H1 (cell line): ENCODE results near the gene PXDC1. TPM values are rescaled to one million over a fixed set of nuclear protein-coding genes. Genes with fewer than 3 reads are reported as not detected.

ENCODE experiments used
- CTCF ChIA-PET: fragments of 300-600 bp; sonication (Branson Sonifier 250); formaldehyde crosslinking; loops from one replicate; lab custom pipeline; 2021; ENCODE audit not compliant: partially characterized antibody; lab: Charles Lee
- POLR2A ChIA-PET: fragments of 300-600 bp; sonication (Branson Sonifier 250); formaldehyde crosslinking; loops from one replicate; lab custom pipeline; 2021; ENCODE audit warnings: inconsistent platforms; ENCODE audit not compliant: partially characterized antibody; lab: Charles Lee
- DNase-seq, 2 experiments: peaks; one replicate each; pipeline versions ENCODE4 v3.0.0 to v3.0.0-alpha.2; 2010 to 2022; ENCODE audit warnings: low spot score in 2 of 2, low read depth in 1 of 2, mixed read lengths in 1 of 2
- FAIRE-seq: peaks from 2 replicates; lab custom pipeline; 2011; peaks lifted over from hg19 to GRCh38; lab: Jason Lieb, UNC
- H2AFZ ChIP-seq: 2 replicates; pipeline ENCODE4 v1.8.1; 2012; ENCODE audit warnings: low read length, inconsistent platforms
- H2AK5ac ChIP-seq: 2 replicates; pipeline ENCODE4 v1.6.1; 2013; ENCODE audit warnings: low read depth, low read length
- H2BK120ac ChIP-seq: replicated peaks from 2 replicates; pipeline ENCODE3; 2013; ENCODE audit warnings: low read depth, low read length, inconsistent platforms
- H2BK12ac ChIP-seq: 2 replicates; pipeline ENCODE4 v1.6.1; 2013; ENCODE audit warnings: low read depth, low read length
- H2BK15ac ChIP-seq: 2 replicates; pipeline ENCODE4 v1.6.1; 2013; ENCODE audit warnings: low read length
- H2BK20ac ChIP-seq: 2 replicates; pipeline ENCODE4 v1.6.1; 2013; ENCODE audit warnings: low read length
- H2BK5ac ChIP-seq: 2 replicates; pipeline ENCODE4 v1.6.1; 2013; ENCODE audit warnings: low read depth, low read length
- H3K14ac ChIP-seq: 2 replicates; pipeline ENCODE4 v1.6.1; 2013; ENCODE audit warnings: inconsistent platforms; ENCODE audit not compliant: insufficient read length
- H3K18ac ChIP-seq: 2 replicates; pipeline ENCODE4 v1.6.1; 2013; ENCODE audit warnings: low read length; ENCODE audit errors: extremely low read depth
- H3K23ac ChIP-seq: 2 replicates; pipeline ENCODE4 v1.6.1; 2013; ENCODE audit warnings: inconsistent platforms; ENCODE audit not compliant: insufficient read length
- H3K23me2 ChIP-seq: 2 replicates; pipeline ENCODE4 v1.6.1; 2013; ENCODE audit warnings: low read depth, low read length
- H3K27ac ChIP-seq: 2 replicates; pipeline ENCODE4 v1.6.1; 2011; ENCODE audit warnings: low read depth, low read length, inconsistent platforms
- H3K27me3 ChIP-seq, 4 experiments: replicated peaks in 1 of 4; 1 replicate in 1 of 4; 2 replicates in 3 of 4; pipeline versions ENCODE4 v1.6.1 to v1.8.1; 2011 to 2013; ENCODE audit warnings: low read length in 3 of 4, mild to moderate bottlenecking in 3 of 4, inconsistent platforms in 2 of 4, mixed read lengths in 2 of 4, moderate library complexity in 1 of 4; ENCODE audit not compliant: control insufficient read depth in 3 of 4, insufficient read depth in 3 of 4; ENCODE audit errors: extremely low read depth in 1 of 4
- H3K36me3 ChIP-seq, 4 experiments: 2 replicates each; pipeline versions ENCODE4 v1.6.1 to v1.8.1; 2011 to 2013; ENCODE audit warnings: mild to moderate bottlenecking in 4 of 4, low read length in 3 of 4, moderate library complexity in 2 of 4, control low read depth in 1 of 4, inconsistent platforms in 1 of 4; ENCODE audit not compliant: insufficient read depth in 4 of 4, control insufficient read depth in 2 of 4
- H3K4ac ChIP-seq: replicated peaks from 2 replicates; pipeline ENCODE3; 2013; ENCODE audit warnings: low read length, low read depth, mixed read lengths, inconsistent platforms; ENCODE audit not compliant: insufficient read length
- H3K4me1 ChIP-seq, 4 experiments: replicated peaks in 1 of 4; 1 replicate in 1 of 4; 2 replicates in 3 of 4; pipeline versions ENCODE4 v1.6.1 to v1.8.1; 2011 to 2013; ENCODE audit warnings: low read length in 3 of 4, inconsistent platforms in 2 of 4, mixed read lengths in 1 of 4; ENCODE audit not compliant: insufficient read depth in 4 of 4, control insufficient read depth in 3 of 4
- H3K4me2 ChIP-seq, 2 experiments: 2 replicates each; pipeline versions ENCODE4 v1.6.1 to v1.8.1; 2011 to 2013; ENCODE audit warnings: low read depth in 2 of 2, low read length in 2 of 2, control low read depth in 1 of 2, inconsistent platforms in 1 of 2, mild to moderate bottlenecking in 1 of 2; ENCODE audit not compliant: insufficient read depth in 1 of 2
- H3K4me3 ChIP-seq, 4 experiments: fragments of 200-600, 300-600 bp in 1 of 4; sonication (generic), shearing (Covaris generic), sonication (Bioruptor Twin) in 1 of 4; 2 replicates each; pipeline versions ENCODE4 v1.5.1 to v1.8.1; 2011 to 2016; ENCODE audit warnings: low read length in 4 of 4, low read depth in 3 of 4, control low read depth in 2 of 4, inconsistent platforms in 2 of 4, mild to moderate bottlenecking in 2 of 4, mixed read lengths in 1 of 4, moderate library complexity in 1 of 4; ENCODE audit not compliant: insufficient read depth in 2 of 4; ENCODE audit errors: extremely low read depth in 1 of 4
- H3K56ac ChIP-seq: replicated peaks from 2 replicates; pipeline ENCODE3; 2013; ENCODE audit warnings: low read depth, mild to moderate bottlenecking, mixed read lengths, low read length, inconsistent platforms; ENCODE audit not compliant: insufficient read length
- H3K79me1 ChIP-seq: 2 replicates; pipeline ENCODE4 v1.6.1; 2013; ENCODE audit warnings: low read depth, low read length, control low read depth
- H3K79me2 ChIP-seq, 2 experiments: 2 replicates each; pipeline versions ENCODE4 v1.6.1 to v1.8.1; 2012 to 2013; ENCODE audit warnings: low read length in 2 of 2, mild to moderate bottlenecking in 2 of 2, inconsistent platforms in 1 of 2; ENCODE audit not compliant: insufficient read depth in 2 of 2, control insufficient read depth in 1 of 2
- H3K9ac ChIP-seq, 4 experiments: replicated peaks in 1 of 4; 1 replicate in 1 of 4; 2 replicates in 3 of 4; pipeline versions ENCODE4 v1.6.1 to v1.8.1; 2011 to 2013; ENCODE audit warnings: low read depth in 3 of 4, low read length in 3 of 4, control low read depth in 2 of 4, mild to moderate bottlenecking in 2 of 4, moderate library complexity in 2 of 4, inconsistent platforms in 1 of 4; ENCODE audit errors: extremely low read depth in 1 of 4
- H3K9me3 ChIP-seq, 2 experiments: 2 replicates each; pipeline versions ENCODE4 v1.6.1 to v1.8.1; 2012 to 2013; ENCODE audit warnings: mild to moderate bottlenecking in 2 of 2, moderate library complexity in 2 of 2, control low read depth in 1 of 2, inconsistent platforms in 1 of 2, low read depth in 1 of 2, low read length in 1 of 2, mixed read lengths in 1 of 2; ENCODE audit not compliant: insufficient read depth in 2 of 2
- H4K20me1 ChIP-seq, 2 experiments: replicated peaks in 1 of 2; 2 replicates each; pipeline versions ENCODE3 to v1.8.1; 2011 to 2013; ENCODE audit warnings: inconsistent platforms in 2 of 2, low read length in 2 of 2, mild to moderate bottlenecking in 1 of 2; ENCODE audit not compliant: insufficient read depth in 2 of 2, control insufficient read depth in 1 of 2
- H4K5ac ChIP-seq: 2 replicates; pipeline ENCODE4 v1.6.1; 2013; ENCODE audit warnings: low read length, low read depth, mixed read lengths, inconsistent platforms; ENCODE audit not compliant: insufficient read length
- H4K8ac ChIP-seq: 2 replicates; pipeline ENCODE4 v1.8.0; 2013; ENCODE audit warnings: mild to moderate bottlenecking, moderate library complexity, low read length, inconsistent platforms; ENCODE audit not compliant: insufficient read depth; ENCODE audit errors: extremely low read depth
- H4K91ac ChIP-seq: replicated peaks from 2 replicates; pipeline ENCODE3; 2013; ENCODE audit warnings: low read length, mixed read lengths, inconsistent platforms; ENCODE audit not compliant: insufficient read length
- CEBPB ChIP-seq: IDR thresholded peaks from 2 replicates; pipeline ENCODE4 v1.6.1; 2012; ENCODE audit warnings: low read depth, low read length
- CREB1 ChIP-seq: IDR thresholded peaks from 2 replicates; pipeline ENCODE4 v1.6.1; 2012; ENCODE audit warnings: inconsistent platforms
- EP300 ChIP-seq, 2 experiments: IDR thresholded peaks; 1 replicate in 1 of 2; 2 replicates in 1 of 2; pipeline ENCODE4 v1.6.1; 2011 to 2012; ENCODE audit warnings: low read depth in 2 of 2, low read length in 2 of 2, mild to moderate bottlenecking in 2 of 2, borderline replicate concordance in 1 of 2, inconsistent platforms in 1 of 2, moderate library complexity in 1 of 2
- POLR2A ChIP-seq, 2 experiments: IDR thresholded peaks; 1 replicate in 1 of 2; 2 replicates in 1 of 2; pipeline ENCODE4 v1.6.1; 2011; ENCODE audit warnings: low read depth in 2 of 2, low read length in 2 of 2, mild to moderate bottlenecking in 2 of 2; ENCODE audit errors: control extremely low read depth in 1 of 2
- SIRT6 ChIP-seq: IDR thresholded peaks from one replicate; pipeline ENCODE4 v1.7.1; 2012; ENCODE audit warnings: low read length, inconsistent platforms
- TBP ChIP-seq: IDR thresholded peaks from 2 replicates; pipeline ENCODE4 v1.6.1; 2011; ENCODE audit warnings: low read depth, low read length, improper control_type of control experiment
- WGBS, 2 experiments: shearing (Covaris generic) in 1 of 2; methylation state at CpG; one replicate each; pipeline versions ENCODE4 v1.1.6 to v1.1.7; 2013 to 2015; ENCODE audit warnings: low lambda C conversion rate in 2 of 2, mixed read lengths in 2 of 2, inconsistent platforms in 1 of 2, low coverage in 1 of 2, missing lambda C conversion rate in 1 of 2; ENCODE audit not compliant: insufficient replicate concordance in 2 of 2, insufficient coverage in 1 of 2, insufficient read length in 1 of 2; ENCODE audit errors: extremely low coverage in 1 of 2, missing lambda C conversion rate in 1 of 2; 5-methylcytosine and 5-hydroxymethylcytosine counted together
- polyA plus RNA-seq, 7 experiments: library from polyadenylated mRNA; depleted of rRNA in 3 of 7; stranded (reverse) in 5 of 7; unstranded in 2 of 7; fragments of >200 nt in 5 of 7; fragments of 200-250 nt in 2 of 7; gene quantifications; 1 replicate in 5 of 7; 2 replicates in 1 of 7; 4 replicates in 1 of 7; pipeline versions ENCODE4 v1.2.1 to v1.2.3, GENCODE V29; 2011 to 2013; ENCODE audit warnings: missing spikeins in 2 of 7, mixed read lengths in 2 of 7
- total RNA-seq: library from RNA; stranded (reverse); fragmentation: NEBNext Ultra II Directional; extraction: Animal tissue kit (Norgen Biotek cat#: 25700); gene quantifications from 2 replicates; pipeline ENCODE4 v1.2.1, GENCODE V29; 2021

PXDC1 gene
- total and polyA plus RNA-seq, 2 of the 8 experiments (the other 6 are each of a cell fraction or from before 2014, with no cell fraction given): 1.7 to 2.0 TPM

- H4K91ac ChIP-seq: no peak overlapping the region
- no peak for DNase-seq
- H4K8ac ChIP-seq: no peak overlapping the region
- no peak overlapping the region for H2BK15ac ChIP-seq
- H3K27me3 ChIP-seq: no peaks in the 10 kb centered on the region
- no peaks in the 10 kb centered on the region for H3K36me3 ChIP-seq
- H3K79me1 ChIP-seq: no peaks in the 10 kb centered on the region
- WGBS, 2 experiments: 90% methylated on average over 11 of the region's 11 CpGs; no CpG with 5 or more reads in 1 of the 2 experiments
- no peaks in the 10 kb centered on the region for H3K9me3 ChIP-seq
- peaks cover 0 to 6% (median 2%) of the 10 kb centered on the region in 4 experiments; a peak in 4 of 7 replicates for H3K4me1 ChIP-seq
- no peak overlapping the region for H2AFZ ChIP-seq
- H2BK12ac ChIP-seq: no peak overlapping the region; the same call in 1 of the 2 replicates
- no peak overlapping the region for H3K4me3 ChIP-seq
- no peak overlapping the region for H3K14ac ChIP-seq
- no peaks in the 10 kb centered on the region for H3K79me2 ChIP-seq
- no peak overlapping the region for H3K18ac ChIP-seq
- no peak overlapping the region for H3K4ac ChIP-seq
- H2BK20ac ChIP-seq: no peak overlapping the region
- H4K20me1 ChIP-seq: no peaks in the 10 kb centered on the region
- no peak for FAIRE-seq
- no peak overlapping the region for H4K5ac ChIP-seq
- no peak overlapping the region for H3K9ac ChIP-seq
- no peak overlapping the region for H3K27ac ChIP-seq
- H2BK120ac ChIP-seq: no peak overlapping the region
- ChIA-PET CTCF (interaction anchor here (0.9 to 9.0 kb wide), 9 partner anchors 14 to 447 kb away, joined by 3 to 58 read pairs (median 3); no protein-coding TSS in a partner anchor), POLR2A (no interaction called here)
- no peak overlapping the region for H3K23ac ChIP-seq
- H2AK5ac ChIP-seq: no peak overlapping the region
- H2BK5ac ChIP-seq: no peak overlapping the region
- H3K4me2 ChIP-seq: no peak overlapping the region
- H3K56ac ChIP-seq: no peak overlapping the region
- no peaks in the 10 kb centered on the region for H3K23me2 ChIP-seq
- no peak for TF ChIP-seq EP300 (IDR thresholded peaks at IDR 0.05; ENCODE audit: borderline replicate concordance in 1 of 2, low read depth in 2 of 2, low read length in 2 of 2)
- TF ChIP-seq TBP: no peak
- no peak for TF ChIP-seq CEBPB
- TF ChIP-seq CREB1: no peak
- TF ChIP-seq SIRT6: no peak
- no peak for TF ChIP-seq POLR2A (IDR thresholded peaks at IDR 0.05; ENCODE audit: control extremely low read depth in 1 of 2, low read depth in 2 of 2, low read length in 2 of 2)
These were observed 23.9 kb downstream of the PXDC1 start for GRCh38 chr6:3727593-3728108.
